ENCODE results near the gene PRR32. TPM values are rescaled to one million over a fixed set of nuclear protein-coding genes. Genes with fewer than 3 reads are reported as not detected.

PRR32 gene
- total and polyA plus RNA-seq, 2 of the 13 experiments (the other 11 are each of a cell fraction or from before 2014, with no cell fraction given) = not detected

DNA sequence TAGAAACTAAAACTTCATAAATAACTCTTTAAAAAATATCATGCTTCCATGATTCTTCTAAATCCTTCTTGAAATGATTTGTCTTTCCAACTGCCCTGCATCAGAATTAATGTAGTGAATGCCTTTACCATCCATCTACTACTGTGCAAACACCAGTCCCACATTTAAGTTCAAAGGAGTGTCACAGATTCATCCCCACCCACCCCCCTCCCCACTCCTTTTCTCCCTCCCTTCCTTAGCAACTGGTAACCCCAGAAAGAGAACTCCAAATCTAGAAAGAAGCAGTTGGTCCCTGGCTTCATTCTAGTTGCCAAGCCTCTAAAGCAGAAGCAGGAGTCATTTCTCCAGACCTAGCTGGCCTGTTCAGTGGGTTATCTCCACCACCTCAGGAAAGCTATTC lies at the start of gene PRR32 (continued):
- TF ChIP-seq SRY (CRISPR knock-in tag; IDR thresholded peaks at IDR 0.05) (no peak), ZNF781 (CRISPR knock-in tag; IDR thresholded peaks at IDR 0.05; ENCODE audit: borderline replicate concordance, not compliant biosample characterization) (no peak), ZNF3 (CRISPR knock-in tag; IDR thresholded peaks at IDR 0.05) (no peak)
- TF ChIP-seq, protein P1, sequence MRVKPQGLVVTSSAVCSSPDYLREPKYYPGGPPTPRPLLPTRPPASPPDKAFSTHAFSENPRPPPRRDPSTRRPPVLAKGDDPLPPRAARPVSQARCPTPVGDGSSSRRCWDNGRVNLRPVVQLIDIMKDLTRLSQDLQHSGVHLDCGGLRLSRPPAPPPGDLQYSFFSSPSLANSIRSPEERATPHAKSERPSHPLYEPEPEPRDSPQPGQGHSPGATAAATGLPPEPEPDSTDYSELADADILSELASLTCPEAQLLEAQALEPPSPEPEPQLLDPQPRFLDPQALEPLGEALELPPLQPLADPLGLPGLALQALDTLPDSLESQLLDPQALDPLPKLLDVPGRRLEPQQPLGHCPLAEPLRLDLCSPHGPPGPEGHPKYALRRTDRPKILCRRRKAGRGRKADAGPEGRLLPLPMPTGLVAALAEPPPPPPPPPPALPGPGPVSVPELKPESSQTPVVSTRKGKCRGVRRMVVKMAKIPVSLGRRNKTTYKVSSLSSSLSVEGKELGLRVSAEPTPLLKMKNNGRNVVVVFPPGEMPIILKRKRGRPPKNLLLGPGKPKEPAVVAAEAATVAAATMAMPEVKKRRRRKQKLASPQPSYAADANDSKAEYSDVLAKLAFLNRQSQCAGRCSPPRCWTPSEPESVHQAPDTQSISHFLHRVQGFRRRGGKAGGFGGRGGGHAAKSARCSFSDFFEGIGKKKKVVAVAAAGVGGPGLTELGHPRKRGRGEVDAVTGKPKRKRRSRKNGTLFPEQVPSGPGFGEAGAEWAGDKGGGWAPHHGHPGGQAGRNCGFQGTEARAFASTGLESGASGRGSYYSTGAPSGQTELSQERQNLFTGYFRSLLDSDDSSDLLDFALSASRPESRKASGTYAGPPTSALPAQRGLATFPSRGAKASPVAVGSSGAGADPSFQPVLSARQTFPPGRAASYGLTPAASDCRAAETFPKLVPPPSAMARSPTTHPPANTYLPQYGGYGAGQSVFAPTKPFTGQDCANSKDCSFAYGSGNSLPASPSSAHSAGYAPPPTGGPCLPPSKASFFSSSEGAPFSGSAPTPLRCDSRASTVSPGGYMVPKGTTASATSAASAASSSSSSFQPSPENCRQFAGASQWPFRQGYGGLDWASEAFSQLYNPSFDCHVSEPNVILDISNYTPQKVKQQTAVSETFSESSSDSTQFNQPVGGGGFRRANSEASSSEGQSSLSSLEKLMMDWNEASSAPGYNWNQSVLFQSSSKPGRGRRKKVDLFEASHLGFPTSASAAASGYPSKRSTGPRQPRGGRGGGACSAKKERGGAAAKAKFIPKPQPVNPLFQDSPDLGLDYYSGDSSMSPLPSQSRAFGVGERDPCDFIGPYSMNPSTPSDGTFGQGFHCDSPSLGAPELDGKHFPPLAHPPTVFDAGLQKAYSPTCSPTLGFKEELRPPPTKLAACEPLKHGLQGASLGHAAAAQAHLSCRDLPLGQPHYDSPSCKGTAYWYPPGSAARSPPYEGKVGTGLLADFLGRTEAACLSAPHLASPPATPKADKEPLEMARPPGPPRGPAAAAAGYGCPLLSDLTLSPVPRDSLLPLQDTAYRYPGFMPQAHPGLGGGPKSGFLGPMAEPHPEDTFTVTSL (CRISPR knock-in tag; IDR thresholded peaks at IDR 0.05; ENCODE audit: borderline replicate concordance) = no peak
- TF ChIP-seq, protein P2, sequence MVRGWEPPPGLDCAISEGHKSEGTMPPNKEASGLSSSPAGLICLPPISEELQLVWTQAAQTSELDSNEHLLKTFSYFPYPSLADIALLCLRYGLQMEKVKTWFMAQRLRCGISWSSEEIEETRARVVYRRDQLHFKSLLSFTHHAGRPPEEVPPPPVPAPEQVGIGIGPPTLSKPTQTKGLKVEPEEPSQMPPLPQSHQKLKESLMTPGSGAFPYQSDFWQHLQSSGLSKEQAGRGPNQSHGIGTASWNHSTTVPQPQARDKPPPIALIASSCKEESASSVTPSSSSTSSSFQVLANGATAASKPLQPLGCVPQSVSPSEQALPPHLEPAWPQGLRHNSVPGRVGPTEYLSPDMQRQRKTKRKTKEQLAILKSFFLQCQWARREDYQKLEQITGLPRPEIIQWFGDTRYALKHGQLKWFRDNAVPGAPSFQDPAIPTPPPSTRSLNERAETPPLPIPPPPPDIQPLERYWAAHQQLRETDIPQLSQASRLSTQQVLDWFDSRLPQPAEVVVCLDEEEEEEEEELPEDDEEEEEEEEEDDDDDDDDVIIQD (CRISPR knock-in tag; IDR thresholded peaks at IDR 0.05; ENCODE audit: low read depth) = no peak
- TF ChIP-seq, protein P3, sequence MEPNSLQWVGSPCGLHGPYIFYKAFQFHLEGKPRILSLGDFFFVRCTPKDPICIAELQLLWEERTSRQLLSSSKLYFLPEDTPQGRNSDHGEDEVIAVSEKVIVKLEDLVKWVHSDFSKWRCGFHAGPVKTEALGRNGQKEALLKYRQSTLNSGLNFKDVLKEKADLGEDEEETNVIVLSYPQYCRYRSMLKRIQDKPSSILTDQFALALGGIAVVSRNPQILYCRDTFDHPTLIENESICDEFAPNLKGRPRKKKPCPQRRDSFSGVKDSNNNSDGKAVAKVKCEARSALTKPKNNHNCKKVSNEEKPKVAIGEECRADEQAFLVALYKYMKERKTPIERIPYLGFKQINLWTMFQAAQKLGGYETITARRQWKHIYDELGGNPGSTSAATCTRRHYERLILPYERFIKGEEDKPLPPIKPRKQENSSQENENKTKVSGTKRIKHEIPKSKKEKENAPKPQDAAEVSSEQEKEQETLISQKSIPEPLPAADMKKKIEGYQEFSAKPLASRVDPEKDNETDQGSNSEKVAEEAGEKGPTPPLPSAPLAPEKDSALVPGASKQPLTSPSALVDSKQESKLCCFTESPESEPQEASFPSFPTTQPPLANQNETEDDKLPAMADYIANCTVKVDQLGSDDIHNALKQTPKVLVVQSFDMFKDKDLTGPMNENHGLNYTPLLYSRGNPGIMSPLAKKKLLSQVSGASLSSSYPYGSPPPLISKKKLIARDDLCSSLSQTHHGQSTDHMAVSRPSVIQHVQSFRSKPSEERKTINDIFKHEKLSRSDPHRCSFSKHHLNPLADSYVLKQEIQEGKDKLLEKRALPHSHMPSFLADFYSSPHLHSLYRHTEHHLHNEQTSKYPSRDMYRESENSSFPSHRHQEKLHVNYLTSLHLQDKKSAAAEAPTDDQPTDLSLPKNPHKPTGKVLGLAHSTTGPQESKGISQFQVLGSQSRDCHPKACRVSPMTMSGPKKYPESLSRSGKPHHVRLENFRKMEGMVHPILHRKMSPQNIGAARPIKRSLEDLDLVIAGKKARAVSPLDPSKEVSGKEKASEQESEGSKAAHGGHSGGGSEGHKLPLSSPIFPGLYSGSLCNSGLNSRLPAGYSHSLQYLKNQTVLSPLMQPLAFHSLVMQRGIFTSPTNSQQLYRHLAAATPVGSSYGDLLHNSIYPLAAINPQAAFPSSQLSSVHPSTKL (CRISPR knock-in tag; IDR thresholded peaks at IDR 0.05) = no peak
- TF ChIP-seq, protein P4, sequence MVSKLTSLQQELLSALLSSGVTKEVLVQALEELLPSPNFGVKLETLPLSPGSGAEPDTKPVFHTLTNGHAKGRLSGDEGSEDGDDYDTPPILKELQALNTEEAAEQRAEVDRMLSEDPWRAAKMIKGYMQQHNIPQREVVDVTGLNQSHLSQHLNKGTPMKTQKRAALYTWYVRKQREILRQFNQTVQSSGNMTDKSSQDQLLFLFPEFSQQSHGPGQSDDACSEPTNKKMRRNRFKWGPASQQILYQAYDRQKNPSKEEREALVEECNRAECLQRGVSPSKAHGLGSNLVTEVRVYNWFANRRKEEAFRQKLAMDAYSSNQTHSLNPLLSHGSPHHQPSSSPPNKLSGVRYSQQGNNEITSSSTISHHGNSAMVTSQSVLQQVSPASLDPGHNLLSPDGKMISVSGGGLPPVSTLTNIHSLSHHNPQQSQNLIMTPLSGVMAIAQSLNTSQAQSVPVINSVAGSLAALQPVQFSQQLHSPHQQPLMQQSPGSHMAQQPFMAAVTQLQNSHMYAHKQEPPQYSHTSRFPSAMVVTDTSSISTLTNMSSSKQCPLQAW (CRISPR knock-in tag; IDR thresholded peaks at IDR 0.05) = no peak
